GM18868 (cell line): ENCODE measurements around the gene TMEM259.

Experiments used
- ATAC-seq: cut with Tn5 transposase; IDR thresholded peaks from one replicate; pipeline ENCODE4 v1.9.1; 2021; ENCODE audit warnings: mild to moderate bottlenecking, moderate library complexity; ENCODE audit not compliant: unreplicated experiment

The TMEM259 gene

GRCh38 chr19:964761-965694, 55.9 kb downstream of the TMEM259 start:
- ATAC-seq: no peak

DNA sequence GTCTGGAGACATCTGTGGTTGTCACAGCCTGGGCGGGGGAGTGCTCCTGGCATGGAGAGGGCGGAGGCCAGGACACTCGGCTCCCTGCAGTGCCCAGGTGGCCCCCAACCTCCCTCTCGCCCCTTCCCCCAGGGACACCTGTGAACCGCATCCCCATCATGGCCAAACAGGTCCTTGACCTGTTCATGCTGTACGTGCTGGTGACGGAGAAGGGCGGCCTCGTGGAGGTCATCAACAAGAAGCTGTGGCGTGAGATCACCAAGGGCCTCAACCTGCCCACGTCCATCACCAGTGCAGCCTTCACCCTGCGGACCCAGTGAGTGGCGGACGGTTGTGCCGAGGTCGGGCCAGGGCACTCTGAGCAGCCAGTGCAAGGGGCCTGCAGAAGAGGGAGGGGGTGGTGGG, 56.8 kb downstream of the TMEM259 start:
- no peak for ATAC-seq

- no peak for ATAC-seq
These were observed 57.4 kb downstream of the TMEM259 start for GRCh38 chr19:963486-963951.

- ATAC-seq: no peak
These were observed 58.1 kb downstream of the TMEM259 start for GRCh38 chr19:962683-963400.

GRCh38 chr19:961866-962620, 58.9 kb downstream of the TMEM259 start:
- ATAC-seq: no peak

- ATAC-seq: no peak
These were observed 60.4 kb downstream of the TMEM259 start for GRCh38 chr19:960601-960938.

GRCh38 chr19:960020-960419, 60.9 kb downstream of the TMEM259 start:
- ATAC-seq: no peak
